ENCODE data around the gene ISM1.
A peak's percentile ranks its signal among the peaks of the same experiment; 100 is the strongest.

Gene ISM1

GRCh38 chr20:13267231-13267630 lies 46.2 kb downstream of the ISM1 start:
- no peak overlapping the region for H3K4me3 ChIP-seq (ENCODE audit: insufficient read length, low read depth)
- H3K27me3 ChIP-seq (ENCODE audit: insufficient read depth, insufficient read length), result no peaks in the 10 kb centered on the region
- DNase-seq (ENCODE audit: low read depth, low spot score), result no peak
- no peaks in the 10 kb centered on the region for H3K9me3 ChIP-seq (ENCODE audit: insufficient read depth, low read length)
- H3K36me3 ChIP-seq (ENCODE audit: insufficient read depth, insufficient read length, low read length), result no peaks in the 10 kb centered on the region
- no peaks in the 10 kb centered on the region for H3K4me1 ChIP-seq (ENCODE audit: insufficient read depth, insufficient read length)
- no peak for TF ChIP-seq YY1 (IDR thresholded peaks at IDR 0.05; ENCODE audit: insufficient read depth, insufficient read length)
- no peak for TF ChIP-seq SUZ12 (IDR thresholded peaks at IDR 0.05; ENCODE audit: extremely low read depth, insufficient read depth, insufficient read length)
- no peak for TF ChIP-seq ZNF274 (IDR thresholded peaks at IDR 0.05; ENCODE audit: low read depth, low read length)
- H3K9ac ChIP-seq (ENCODE audit: insufficient read length, low read depth), result no peak overlapping the region

- no peak for DNase-seq (ENCODE audit: low read depth, low spot score)
- no peak overlapping the region for H3K9ac ChIP-seq (ENCODE audit: insufficient read length, low read depth)
- no peaks in the 10 kb centered on the region for H3K9me3 ChIP-seq (ENCODE audit: insufficient read depth, low read length)
- no peaks in the 10 kb centered on the region for H3K27me3 ChIP-seq (ENCODE audit: insufficient read depth, insufficient read length)
- no peaks in the 10 kb centered on the region for H3K36me3 ChIP-seq (ENCODE audit: insufficient read depth, insufficient read length, low read length)
- H3K4me1 ChIP-seq (ENCODE audit: insufficient read depth, insufficient read length), result no peaks in the 10 kb centered on the region
- TF ChIP-seq SUZ12 (IDR thresholded peaks at IDR 0.05; ENCODE audit: extremely low read depth, insufficient read depth, insufficient read length) (no peak), YY1 (IDR thresholded peaks at IDR 0.05; ENCODE audit: insufficient read depth, insufficient read length) (no peak), ZNF274 (IDR thresholded peaks at IDR 0.05; ENCODE audit: low read depth, low read length) (no peak)
- H3K4me3 ChIP-seq (ENCODE audit: insufficient read length, low read depth), result no peak overlapping the region
Observed at GRCh38 chr20:13268953-13269352, 47.9 kb downstream of the ISM1 start.

DNA sequence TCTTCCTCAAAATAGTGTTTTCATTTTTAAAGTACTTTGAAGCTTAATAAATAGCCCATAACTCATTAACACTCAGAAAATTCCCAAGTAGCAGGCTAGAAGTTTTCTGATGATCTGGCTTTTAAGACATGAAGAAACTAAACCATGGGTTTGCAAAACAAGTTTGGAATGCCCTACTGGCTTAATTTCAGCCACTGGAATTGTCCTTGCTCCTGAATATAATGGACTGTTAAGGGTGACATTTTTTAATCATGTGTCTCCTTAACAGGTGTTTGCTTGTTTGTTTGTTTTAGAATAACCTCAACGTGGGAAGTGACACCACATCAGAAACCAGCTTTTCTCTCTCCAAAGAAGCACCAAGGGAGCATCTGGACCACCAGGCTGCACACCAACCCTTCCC lies 49.1 kb downstream of the ISM1 start:
- H3K36me3 ChIP-seq (ENCODE audit: insufficient read depth, insufficient read length, low read length), result no peaks in the 10 kb centered on the region
- TF ChIP-seq ZNF274 (IDR thresholded peaks at IDR 0.05; ENCODE audit: low read depth, low read length) (no peak), YY1 (IDR thresholded peaks at IDR 0.05; ENCODE audit: insufficient read depth, insufficient read length) (no peak), SUZ12 (IDR thresholded peaks at IDR 0.05; ENCODE audit: extremely low read depth, insufficient read depth, insufficient read length) (no peak)
- H3K4me3 ChIP-seq (ENCODE audit: insufficient read length, low read depth), result no peak overlapping the region
- H3K9me3 ChIP-seq (ENCODE audit: insufficient read depth, low read length), result no peaks in the 10 kb centered on the region
- no peak overlapping the region for H3K9ac ChIP-seq (ENCODE audit: insufficient read length, low read depth)
- no peaks in the 10 kb centered on the region for H3K27me3 ChIP-seq (ENCODE audit: insufficient read depth, insufficient read length)
- no peaks in the 10 kb centered on the region for H3K4me1 ChIP-seq (ENCODE audit: insufficient read depth, insufficient read length)
- no peak for DNase-seq (ENCODE audit: low read depth, low spot score)

DNA sequence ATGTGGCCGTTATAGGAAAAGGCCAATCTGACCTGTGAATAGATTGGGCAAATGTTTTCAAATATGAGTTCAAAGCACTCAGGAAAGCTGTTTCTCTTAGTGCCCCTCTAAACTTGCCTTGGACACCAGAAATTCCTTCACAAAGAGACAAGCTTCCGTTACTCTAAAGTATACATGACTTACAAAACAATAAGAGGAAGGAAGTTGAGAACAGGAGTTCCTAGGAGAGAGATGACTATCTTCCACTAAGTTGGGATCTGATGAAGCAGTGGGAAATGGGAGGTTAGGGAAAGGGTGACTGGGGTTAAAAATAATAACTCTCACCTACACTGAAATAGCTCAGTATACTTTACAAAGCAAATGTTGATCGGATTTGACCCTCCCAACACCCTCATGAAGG lies 50.0 kb downstream of the ISM1 start:
- Histone ChIP-seq H3K4me3 (ENCODE audit: insufficient read length, low read depth) (no peak overlapping the region), H3K27me3 (ENCODE audit: insufficient read depth, insufficient read length) (no peaks in the 10 kb centered on the region), H3K9me3 (ENCODE audit: insufficient read depth, low read length) (no peaks in the 10 kb centered on the region), H3K9ac (ENCODE audit: insufficient read length, low read depth) (no peak overlapping the region), H3K36me3 (ENCODE audit: insufficient read depth, insufficient read length, low read length) (no peaks in the 10 kb centered on the region), H3K4me1 (ENCODE audit: insufficient read depth, insufficient read length) (no peaks in the 10 kb centered on the region)
- TF ChIP-seq SUZ12 (IDR thresholded peaks at IDR 0.05; ENCODE audit: extremely low read depth, insufficient read depth, insufficient read length), result no peak
- TF ChIP-seq YY1 (IDR thresholded peaks at IDR 0.05; ENCODE audit: insufficient read depth, insufficient read length), result no peak
- TF ChIP-seq ZNF274 (IDR thresholded peaks at IDR 0.05; ENCODE audit: low read depth, low read length), result no peak
- DNase-seq (ENCODE audit: low read depth, low spot score), result no peak

- TF ChIP-seq SUZ12 (IDR thresholded peaks at IDR 0.05; ENCODE audit: extremely low read depth, insufficient read depth, insufficient read length), result no peak
- TF ChIP-seq YY1 (IDR thresholded peaks at IDR 0.05; ENCODE audit: insufficient read depth, insufficient read length), result no peak
- TF ChIP-seq ZNF274 (IDR thresholded peaks at IDR 0.05; ENCODE audit: low read depth, low read length), result no peak
- Histone ChIP-seq H3K4me3 (ENCODE audit: insufficient read length, low read depth) (no peak overlapping the region), H3K9me3 (ENCODE audit: insufficient read depth, low read length) (no peaks in the 10 kb centered on the region), H3K27me3 (ENCODE audit: insufficient read depth, insufficient read length) (no peaks in the 10 kb centered on the region), H3K4me1 (ENCODE audit: insufficient read depth, insufficient read length) (no peaks in the 10 kb centered on the region), H3K9ac (ENCODE audit: insufficient read length, low read depth) (no peak overlapping the region), H3K36me3 (ENCODE audit: insufficient read depth, insufficient read length, low read length) (no peaks in the 10 kb centered on the region)
- no peak for DNase-seq (ENCODE audit: low read depth, low spot score)
Observed at GRCh38 chr20:13271977-13272975, 51.2 kb downstream of the ISM1 start.

- Histone ChIP-seq H3K9ac (ENCODE audit: insufficient read length, low read depth) (no peak overlapping the region), H3K9me3 (ENCODE audit: insufficient read depth, low read length) (no peaks in the 10 kb centered on the region), H3K27me3 (ENCODE audit: insufficient read depth, insufficient read length) (no peaks in the 10 kb centered on the region), H3K4me1 (ENCODE audit: insufficient read depth, insufficient read length) (no peaks in the 10 kb centered on the region), H3K36me3 (ENCODE audit: insufficient read depth, insufficient read length, low read length) (no peaks in the 10 kb centered on the region), H3K4me3 (ENCODE audit: insufficient read length, low read depth) (no peak overlapping the region)
- peak; percentile 3 for DNase-seq (ENCODE audit: low read depth, low spot score)
- TF ChIP-seq SUZ12 (IDR thresholded peaks at IDR 0.05; ENCODE audit: extremely low read depth, insufficient read depth, insufficient read length) (no peak), YY1 (IDR thresholded peaks at IDR 0.05; ENCODE audit: insufficient read depth, insufficient read length) (no peak), ZNF274 (IDR thresholded peaks at IDR 0.05; ENCODE audit: low read depth, low read length) (no peak)
Observed at GRCh38 chr20:13274275-13274861, 53.3 kb downstream of the ISM1 start.

GRCh38 chr20:13276945-13277541 lies 56.0 kb downstream of the ISM1 start:
- no peaks in the 10 kb centered on the region for H3K36me3 ChIP-seq (ENCODE audit: insufficient read depth, insufficient read length, low read length)
- H3K27me3 ChIP-seq (ENCODE audit: insufficient read depth, insufficient read length), result no peaks in the 10 kb centered on the region
- no peaks in the 10 kb centered on the region; the same call in 1 of the 2 replicates for H3K9me3 ChIP-seq (ENCODE audit: insufficient read depth, low read length)
- H3K9ac ChIP-seq (ENCODE audit: insufficient read length, low read depth), result no peak overlapping the region
- no peaks in the 10 kb centered on the region for H3K4me1 ChIP-seq (ENCODE audit: insufficient read depth, insufficient read length)
- DNase-seq (ENCODE audit: low read depth, low spot score), result no peak
- no peak overlapping the region for H3K4me3 ChIP-seq (ENCODE audit: insufficient read length, low read depth)
- TF ChIP-seq ZNF274 (IDR thresholded peaks at IDR 0.05; ENCODE audit: low read depth, low read length) (no peak), YY1 (IDR thresholded peaks at IDR 0.05; ENCODE audit: insufficient read depth, insufficient read length) (no peak), SUZ12 (IDR thresholded peaks at IDR 0.05; ENCODE audit: extremely low read depth, insufficient read depth, insufficient read length) (no peak)
